ENCODE data around the gene TBX6.

Gene TBX6

GRCh38 chr16:30114411-30114810, 22.7 kb upstream of the TBX6 start:
- TF ChIP-seq CTCF (IDR thresholded peaks at IDR 0.05; ENCODE audit: borderline replicate concordance, control extremely low read depth, extremely low read depth, insufficient read depth, missing control alignments), result no peak
- DNase-seq (ENCODE audit: low spot score), result no peak
- in situ Hi-C loops (cut with MboI; ENCODE audit: low sequenced_read_pairs, unreplicated experiment), result loop anchor here (25.0 kb wide), 2 partner anchors 298 to 498 kb away; partner anchors contain the start of genes ZNF689 and ZNF771

- no peak for DNase-seq (ENCODE audit: low spot score)
- no peak for TF ChIP-seq CTCF (IDR thresholded peaks at IDR 0.05; ENCODE audit: borderline replicate concordance, control extremely low read depth, extremely low read depth, insufficient read depth, missing control alignments)
- in situ Hi-C loops (cut with MboI; ENCODE audit: low sequenced_read_pairs, unreplicated experiment), result loop anchor here (25.0 kb wide), 2 partner anchors 298 to 498 kb away; partner anchors contain the start of genes ZNF689 and ZNF771
Observed at GRCh38 chr16:30113711-30114333, 22.1 kb upstream of the TBX6 start.

DNA sequence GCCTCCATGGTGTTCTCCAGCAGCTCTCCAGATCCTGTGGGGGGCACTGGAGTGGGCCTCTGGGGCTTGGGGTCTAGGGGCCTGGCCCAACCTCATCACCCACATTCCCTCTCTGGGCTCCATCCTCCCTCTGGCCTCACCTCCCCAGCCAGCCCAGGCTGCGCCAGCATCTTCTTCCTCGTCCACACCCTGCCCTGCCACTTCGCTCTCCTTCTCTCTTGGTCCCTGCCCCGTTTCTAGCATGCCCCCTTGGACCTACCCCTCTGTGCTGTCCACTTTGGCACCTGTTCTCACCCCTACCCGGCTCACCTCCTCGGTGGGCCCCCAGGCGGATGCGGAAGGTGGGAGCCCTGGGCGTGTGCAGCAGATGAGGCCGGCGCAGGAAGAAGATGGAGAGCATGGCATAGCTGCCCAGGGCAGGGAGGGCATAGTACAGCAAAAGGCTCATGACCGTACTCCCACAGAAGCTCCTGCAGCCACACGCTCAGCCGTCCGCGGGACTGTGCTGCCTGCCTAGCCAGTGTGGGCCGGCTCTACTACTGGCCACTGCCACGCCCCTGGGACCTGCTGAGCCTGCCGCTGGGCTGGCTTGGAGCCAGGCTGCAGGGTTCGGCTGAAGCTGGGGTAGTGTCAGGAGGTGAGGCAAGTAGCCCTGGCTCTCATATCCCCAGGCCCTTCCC, 21.4 kb upstream of the TBX6 start, which contains the start of gene GDPD3:
TSS of gene GDPD3 (minus strand) at position 507 of the 680 bp plus-strand sequence. CDS start at position 448, 59 bp downstream.
- in situ Hi-C loops (cut with MboI; ENCODE audit: low sequenced_read_pairs, unreplicated experiment), result loop anchor here (25.0 kb wide), 2 partner anchors 299 to 499 kb away; partner anchors contain the start of genes ZNF689 and ZNF771
- DNase-seq (ENCODE audit: low spot score), result no peak
- TF ChIP-seq CTCF (IDR thresholded peaks at IDR 0.05; ENCODE audit: borderline replicate concordance, control extremely low read depth, extremely low read depth, insufficient read depth, missing control alignments), result no peak

- in situ Hi-C loops (cut with MboI; ENCODE audit: low sequenced_read_pairs, unreplicated experiment), result loop anchor here (25.0 kb wide), 2 partner anchors 300 to 500 kb away; partner anchors contain the start of genes ZNF689 and ZNF771
- TF ChIP-seq CTCF (IDR thresholded peaks at IDR 0.05; ENCODE audit: borderline replicate concordance, control extremely low read depth, extremely low read depth, insufficient read depth, missing control alignments), result peak; percentile 76
- peak; percentile 89 for DNase-seq (ENCODE audit: low spot score)
Observed at GRCh38 chr16:30112197-30113030, 20.7 kb upstream of the TBX6 start.

- no peak for TF ChIP-seq CTCF (IDR thresholded peaks at IDR 0.05; ENCODE audit: borderline replicate concordance, control extremely low read depth, extremely low read depth, insufficient read depth, missing control alignments)
- in situ Hi-C loops (cut with MboI; ENCODE audit: low sequenced_read_pairs, unreplicated experiment), result loop anchor here (25.0 kb wide), 2 partner anchors 302 to 502 kb away; partner anchors contain the start of genes ZNF689 and ZNF771
- DNase-seq (ENCODE audit: low spot score), result no peak
Observed at GRCh38 chr16:30110661-30111060, 18.9 kb upstream of the TBX6 start.
